HG02798 (cell line): Measurements from ENCODE around the gene RBMS3.

ENCODE experiments used
- ATAC-seq: cut with Tn5 transposase; IDR thresholded peaks from one replicate; pipeline ENCODE4 v1.9.1; 2021; ENCODE audit warnings: mild to moderate bottlenecking; ENCODE audit not compliant: unreplicated experiment, poor library complexity

RBMS3 gene

GRCh38 chr3:29416514-29416913 is 135.6 kb downstream of the RBMS3 start:
- no peak for ATAC-seq

GRCh38 chr3:29420106-29420505 is 139.2 kb downstream of the RBMS3 start:
- ATAC-seq, result no peak

- ATAC-seq, result no peak
Measured at GRCh38 chr3:29426302-29427226, 145.7 kb downstream of the RBMS3 start.

GRCh38 chr3:29427266-29428103 is 146.6 kb downstream of the RBMS3 start:
- ATAC-seq, result no peak

- no peak for ATAC-seq
Measured at GRCh38 chr3:29429055-29429679, 148.3 kb downstream of the RBMS3 start.

GRCh38 chr3:29430558-29430971 is 149.7 kb downstream of the RBMS3 start:
- no peak for ATAC-seq

- ATAC-seq, result no peak
Measured at GRCh38 chr3:29436612-29437323, 155.9 kb downstream of the RBMS3 start.

- ATAC-seq, result no peak
Measured at GRCh38 chr3:29438580-29438979, 157.7 kb downstream of the RBMS3 start.

- ATAC-seq, result no peak
Measured at GRCh38 chr3:29440413-29441305, 159.8 kb downstream of the RBMS3 start.

- no peak for ATAC-seq
Measured at GRCh38 chr3:29441422-29441821, 160.6 kb downstream of the RBMS3 start.

- ATAC-seq, result no peak
Measured at GRCh38 chr3:29447946-29448627, 167.2 kb downstream of the RBMS3 start.

- ATAC-seq, result no peak
Measured at GRCh38 chr3:29451920-29452319, 171.0 kb downstream of the RBMS3 start.

GRCh38 chr3:29452934-29453283 is 172.0 kb downstream of the RBMS3 start:
- no peak for ATAC-seq

GRCh38 chr3:29453284-29454001 is 172.6 kb downstream of the RBMS3 start:
- ATAC-seq, result no peak

GRCh38 chr3:29454161-29454611 is 173.3 kb downstream of the RBMS3 start:
- no peak for ATAC-seq

GRCh38 chr3:29456901-29457300 is 176.0 kb downstream of the RBMS3 start:
- ATAC-seq, result no peak

- no peak for ATAC-seq
Measured at GRCh38 chr3:29463304-29463703, 182.4 kb downstream of the RBMS3 start.

- no peak for ATAC-seq
Measured at GRCh38 chr3:29465836-29466235, 185.0 kb downstream of the RBMS3 start.
